Prostate gland (tissue), 2 donors: ENCODE results near the gene PBXIP1. TPM values are rescaled to one million over a fixed set of nuclear protein-coding genes. Genes with fewer than 3 reads are reported as not detected.

Experiments
- DNase-seq: peaks from one replicate; pipeline ENCODE4 v3.0.0-alpha.2; 2019; ENCODE audit warnings: low spot score
- H3K27ac ChIP-seq, 2 donors: fragments of 200-600 bp; sonication (generic); 2 replicates each; pipeline ENCODE4 v1.5.1; 2017 to 2019
- H3K27me3 ChIP-seq: fragments of 200-600 bp; sonication (generic); replicated peaks from 2 replicates; pipeline ENCODE4 v1.5.1; 2019; ENCODE audit not compliant: insufficient read depth
- H3K36me3 ChIP-seq, 2 donors: fragments of 200-600 bp; sonication (generic); 1 replicate in 1 of 2; 2 replicates in 1 of 2; pipeline versions ENCODE4 v1.5.1 to v1.8.1; 2017 to 2019
- H3K4me1 ChIP-seq: fragments of 200-600 bp; sonication (generic); replicated peaks from 2 replicates; pipeline ENCODE4 v1.5.1; 2019
- H3K4me3 ChIP-seq, 2 donors: fragments of 200-600 bp; sonication (generic); 2 replicates each; pipeline ENCODE4 v1.5.1; 2017 to 2019
- H3K9me3 ChIP-seq: fragments of 200-600 bp; sonication (generic); 2 replicates; pipeline ENCODE4 v1.5.1; 2017
- POLR2A ChIP-seq: fragments of 450-650 bp; IDR thresholded peaks from one replicate; pipeline ENCODE4 v1.6.1; 2016; ENCODE audit warnings: antibody characterized with exemption, mild to moderate bottlenecking
- POLR2AphosphoS5 ChIP-seq: sonication (generic); formaldehyde crosslinking; IDR thresholded peaks from one replicate; pipeline ENCODE4 v1.6.1; 2017; ENCODE audit warnings: antibody characterized with exemption
- WGBS: methylation state at CpG from one replicate; pipeline ENCODE4 v1.1.5; 2018; 5-methylcytosine and 5-hydroxymethylcytosine counted together
- intact Hi-C: fragments of 100-400 bp; cut with DNase I; formaldehyde crosslinking; loops from one replicate; pipeline ENCODE4 v1.14.2; 2022
- total RNA-seq, 2 donors: library from RNA; depleted of rRNA; stranded (reverse); fragments of >200 nt; gene quantifications; one replicate each; pipeline ENCODE4 v1.1.0, GENCODE V29; 2016
- TF ChIP-seq, protein P1 (sequence below), 4 experiments: fragments of 200-600 bp in 2 of 4; fragments of 450-650 bp in 2 of 4; sonication (generic) in 2 of 4; IDR thresholded peaks; 1 replicate in 3 of 4; 2 replicates in 1 of 4; pipeline ENCODE4 v1.5.1; 2016 to 2019; ENCODE audit warnings: antibody characterized with exemption in 4 of 4, mild to moderate bottlenecking in 2 of 4, moderate library complexity in 2 of 4

PBXIP1 gene
- total RNA-seq, 2 donors from 2014 or later: 113 to 140 TPM

DNA sequence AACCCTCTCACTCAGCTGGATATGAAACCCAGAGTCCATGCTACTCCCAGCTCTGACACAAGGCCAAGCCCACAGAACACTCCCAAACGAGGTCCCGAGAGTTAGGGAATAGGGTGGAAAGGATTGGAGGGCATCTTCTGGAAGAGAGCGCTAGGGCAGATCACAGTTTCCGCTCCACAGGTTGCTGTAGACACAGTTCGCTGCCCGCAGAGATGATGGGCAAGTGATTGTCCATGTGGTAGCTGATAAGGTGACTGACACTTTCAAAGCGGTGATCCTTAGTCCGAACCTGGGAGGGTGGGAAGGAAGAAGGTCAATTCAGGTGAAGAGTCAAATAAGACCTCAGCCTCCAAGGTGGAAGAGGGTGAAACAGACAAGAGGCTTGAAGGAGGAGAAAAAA lies 7.7 kb upstream of the PBXIP1 start:
- 77% methylated on average over 8 of the region's 8 CpGs for WGBS
- Histone ChIP-seq H3K4me3 (no peak overlapping the region), H3K27me3 (no peaks in the 10 kb centered on the region), H3K9me3 (no peaks in the 10 kb centered on the region), H3K4me1 (peaks cover 16% of the 10 kb centered on the region), H3K36me3 (peaks cover 0 to 14% of the 10 kb centered on the region in 2 donors), H3K27ac (peak overlapping the region in 1 of 2 donors; percentile 99)
- TF ChIP-seq, protein P1, sequence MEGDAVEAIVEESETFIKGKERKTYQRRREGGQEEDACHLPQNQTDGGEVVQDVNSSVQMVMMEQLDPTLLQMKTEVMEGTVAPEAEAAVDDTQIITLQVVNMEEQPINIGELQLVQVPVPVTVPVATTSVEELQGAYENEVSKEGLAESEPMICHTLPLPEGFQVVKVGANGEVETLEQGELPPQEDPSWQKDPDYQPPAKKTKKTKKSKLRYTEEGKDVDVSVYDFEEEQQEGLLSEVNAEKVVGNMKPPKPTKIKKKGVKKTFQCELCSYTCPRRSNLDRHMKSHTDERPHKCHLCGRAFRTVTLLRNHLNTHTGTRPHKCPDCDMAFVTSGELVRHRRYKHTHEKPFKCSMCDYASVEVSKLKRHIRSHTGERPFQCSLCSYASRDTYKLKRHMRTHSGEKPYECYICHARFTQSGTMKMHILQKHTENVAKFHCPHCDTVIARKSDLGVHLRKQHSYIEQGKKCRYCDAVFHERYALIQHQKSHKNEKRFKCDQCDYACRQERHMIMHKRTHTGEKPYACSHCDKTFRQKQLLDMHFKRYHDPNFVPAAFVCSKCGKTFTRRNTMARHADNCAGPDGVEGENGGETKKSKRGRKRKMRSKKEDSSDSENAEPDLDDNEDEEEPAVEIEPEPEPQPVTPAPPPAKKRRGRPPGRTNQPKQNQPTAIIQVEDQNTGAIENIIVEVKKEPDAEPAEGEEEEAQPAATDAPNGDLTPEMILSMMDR (IDR thresholded peaks at IDR 0.05): no peak
- TF ChIP-seq POLR2A (no peak), POLR2AphosphoS5 (no peak)
- intact Hi-C loops: loop anchor here (5.0 kb wide), 2 partner anchors 34 to 89 kb away; partner anchors contain the start of gene ADAM15
- DNase-seq: no peak

- Histone ChIP-seq H3K36me3 (peaks cover 0 to 14% of the 10 kb centered on the region in 2 donors), H3K9me3 (no peaks in the 10 kb centered on the region), H3K27me3 (no peaks in the 10 kb centered on the region), H3K4me1 (peaks cover 16% of the 10 kb centered on the region), H3K27ac (peak overlapping the region; percentile 98 to 99), H3K4me3 (peak overlapping the region in 1 of 2 donors; percentile 70)
- 54% methylated on average over 6 of the region's 6 CpGs for WGBS
- TF ChIP-seq, protein P1 (IDR thresholded peaks at IDR 0.05): no peak
- TF ChIP-seq POLR2A (no peak), POLR2AphosphoS5 (no peak)
- intact Hi-C loops: loop anchor here (1.0 to 5.0 kb wide), 3 partner anchors 34 to 89 kb away; partner anchors contain the start of gene ADAM15
- DNase-seq: no peak
These were observed 7.0 kb upstream of the PBXIP1 start for GRCh38 chr1:154962795-154963330.

GRCh38 chr1:154962156-154962749 lies 6.4 kb upstream of the PBXIP1 start:
- TF ChIP-seq, protein P1 (IDR thresholded peaks at IDR 0.05): no peak
- TF ChIP-seq POLR2AphosphoS5 (no peak), POLR2A (no peak)
- peaks cover 16% of the 10 kb centered on the region for H3K4me1 ChIP-seq
- H3K27me3 ChIP-seq: no peaks in the 10 kb centered on the region
- intact Hi-C loops: loop anchor here (1.0 to 5.0 kb wide), 3 partner anchors 35 to 90 kb away; partner anchors contain the start of gene ADAM15
- DNase-seq: peak; percentile 50
- no peaks in the 10 kb centered on the region for H3K9me3 ChIP-seq
- H3K36me3 ChIP-seq: peaks cover 0 to 14% of the 10 kb centered on the region in 2 donors
- WGBS: 2% methylated on average over 25 of the region's 25 CpGs
- peak overlapping the region; percentile 70 to 88 for H3K4me3 ChIP-seq
- H3K27ac ChIP-seq: peak overlapping the region; percentile 98 to 99

DNA sequence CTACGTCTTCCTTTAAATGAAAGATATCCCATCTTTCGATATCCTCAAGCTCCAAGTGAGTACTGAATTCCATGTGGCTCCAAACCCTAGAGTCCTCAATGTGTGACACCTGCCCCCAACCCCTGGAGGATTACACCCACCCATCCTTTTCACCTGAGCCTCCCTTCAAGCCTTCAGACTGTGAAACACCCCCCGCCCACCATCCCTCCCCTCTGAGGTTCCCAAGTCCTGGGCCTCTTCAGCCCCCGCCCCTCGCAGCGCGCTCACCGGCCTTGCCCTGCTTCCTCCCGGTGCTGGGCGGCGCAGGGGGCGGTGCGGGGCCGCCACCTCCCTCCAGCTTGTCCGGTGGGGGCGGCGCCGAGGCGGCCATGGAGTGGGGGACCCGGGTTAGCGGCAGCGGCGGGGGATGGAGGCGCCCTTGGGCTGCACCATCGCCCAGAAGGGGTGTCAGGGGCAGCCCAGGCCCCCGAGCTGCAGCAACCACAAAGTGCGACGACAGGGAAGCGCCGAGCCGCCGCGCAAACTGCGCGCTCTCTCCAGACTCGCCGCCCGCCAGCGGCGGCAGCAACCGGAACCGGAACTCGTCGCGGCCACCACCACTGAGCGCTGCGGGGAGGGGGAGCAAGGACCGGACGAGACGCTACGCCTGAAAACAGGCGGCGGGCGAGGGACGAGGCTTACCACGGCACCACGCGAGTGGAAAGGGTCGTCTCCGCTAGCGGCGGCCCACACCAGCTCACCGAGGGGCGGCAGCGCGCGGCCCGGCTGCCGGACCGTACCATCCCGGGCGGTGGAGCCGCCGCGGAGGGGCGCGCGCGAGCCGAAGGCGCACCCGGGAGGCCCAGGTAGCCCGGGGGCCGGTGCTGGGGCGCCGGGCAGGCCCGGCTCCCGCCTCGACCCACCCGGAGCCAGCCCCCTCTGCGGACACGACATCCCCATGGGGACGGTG lies 5.6 kb upstream of the PBXIP1 start, which contains the start of gene PYGO2:
Gene PYGO2 (minus strand): TSS at position 576 of the 949 bp plus-strand sequence. CDS start 206 bp downstream, at position 370.
- Histone ChIP-seq H3K27me3 (no peaks in the 10 kb centered on the region), H3K4me3 (peak within 1 kb of the TSS; percentile 70 to 88), H3K36me3 (peaks cover 0 to 10% of the 10 kb centered on the region in 2 donors), H3K27ac (peak within 1 kb of the TSS; percentile 98 to 99), H3K4me1 (peaks cover 16% of the 10 kb centered on the region), H3K9me3 (no peaks in the 10 kb centered on the region)
- TF ChIP-seq POLR2AphosphoS5 (peak; percentile 74), POLR2A (peak; percentile 59)
- TF ChIP-seq, protein P1 (IDR thresholded peaks at IDR 0.05): peak; percentile 71 to 96 (median 91)
- under 1% methylated on average over 50 of the region's 93 CpGs for WGBS
- intact Hi-C loops: loop anchor here (1.0 to 5.0 kb wide), 3 partner anchors 36 to 91 kb away; partner anchors contain the start of gene ADAM15
- DNase-seq: peak; percentile 72
